ENCODE data around the gene SLC16A3. TPM values are rescaled to one million over a fixed set of nuclear protein-coding genes. Genes with fewer than 3 reads are reported as not detected.

SLC16A3 gene
- total RNA-seq, 1 donor from 2014 or later: 18.1 TPM

- peaks cover 46% of the 10 kb centered on the region for H3K36me3 Mint-ChIP-seq (ENCODE audit: unreplicated experiment)
- no peak overlapping the region for H3K27ac Mint-ChIP-seq (ENCODE audit: unreplicated experiment)
- DNase-seq (ENCODE audit: extremely low spot score, unreplicated experiment): no peak
- H3K4me1 Mint-ChIP-seq (ENCODE audit: unreplicated experiment): no peaks in the 10 kb centered on the region
- H3K27me3 Mint-ChIP-seq (ENCODE audit: unreplicated experiment): no peaks in the 10 kb centered on the region
- no peak for TF ChIP-seq CTCF (IDR thresholded peaks at IDR 0.05)
- H3K4me3 Mint-ChIP-seq (ENCODE audit: unreplicated experiment): no peak overlapping the region
- H3K9me3 Mint-ChIP-seq (ENCODE audit: unreplicated experiment): no peaks in the 10 kb centered on the region
Observed at GRCh38 chr17:82194765-82195164, 34.1 kb upstream of the SLC16A3 start.

GRCh38 chr17:82195675-82196672 lies 32.9 kb upstream of the SLC16A3 start:
- H3K9me3 Mint-ChIP-seq (ENCODE audit: unreplicated experiment): no peaks in the 10 kb centered on the region
- no peak for DNase-seq (ENCODE audit: extremely low spot score, unreplicated experiment)
- no peak overlapping the region for H3K4me3 Mint-ChIP-seq (ENCODE audit: unreplicated experiment)
- TF ChIP-seq CTCF (IDR thresholded peaks at IDR 0.05): no peak
- no peaks in the 10 kb centered on the region for H3K27me3 Mint-ChIP-seq (ENCODE audit: unreplicated experiment)
- no peaks in the 10 kb centered on the region for H3K4me1 Mint-ChIP-seq (ENCODE audit: unreplicated experiment)
- no peak overlapping the region for H3K27ac Mint-ChIP-seq (ENCODE audit: unreplicated experiment)
- peaks cover 46% of the 10 kb centered on the region for H3K36me3 Mint-ChIP-seq (ENCODE audit: unreplicated experiment)

GRCh38 chr17:82198092-82198491 lies 30.8 kb upstream of the SLC16A3 start:
- no peak for DNase-seq (ENCODE audit: extremely low spot score, unreplicated experiment)
- no peaks in the 10 kb centered on the region for H3K4me1 Mint-ChIP-seq (ENCODE audit: unreplicated experiment)
- H3K27me3 Mint-ChIP-seq (ENCODE audit: unreplicated experiment): no peaks in the 10 kb centered on the region
- no peaks in the 10 kb centered on the region for H3K9me3 Mint-ChIP-seq (ENCODE audit: unreplicated experiment)
- H3K27ac Mint-ChIP-seq (ENCODE audit: unreplicated experiment): no peak overlapping the region
- no peak overlapping the region for H3K4me3 Mint-ChIP-seq (ENCODE audit: unreplicated experiment)
- H3K36me3 Mint-ChIP-seq (ENCODE audit: unreplicated experiment): peaks cover 39% of the 10 kb centered on the region
- TF ChIP-seq CTCF (IDR thresholded peaks at IDR 0.05): no peak

- H3K4me3 Mint-ChIP-seq (ENCODE audit: unreplicated experiment): no peak overlapping the region
- TF ChIP-seq CTCF (IDR thresholded peaks at IDR 0.05): no peak
- H3K36me3 Mint-ChIP-seq (ENCODE audit: unreplicated experiment): peaks cover 30% of the 10 kb centered on the region
- DNase-seq (ENCODE audit: extremely low spot score, unreplicated experiment): no peak
- no peaks in the 10 kb centered on the region for H3K27me3 Mint-ChIP-seq (ENCODE audit: unreplicated experiment)
- H3K27ac Mint-ChIP-seq (ENCODE audit: unreplicated experiment): no peak overlapping the region
- no peaks in the 10 kb centered on the region for H3K4me1 Mint-ChIP-seq (ENCODE audit: unreplicated experiment)
- H3K9me3 Mint-ChIP-seq (ENCODE audit: unreplicated experiment): no peaks in the 10 kb centered on the region
Observed at GRCh38 chr17:82199496-82199895, 29.3 kb upstream of the SLC16A3 start.

GRCh38 chr17:82200135-82200534 lies 28.7 kb upstream of the SLC16A3 start:
- Mint-ChIP-seq H3K9me3 (ENCODE audit: unreplicated experiment) (no peaks in the 10 kb centered on the region), H3K27me3 (ENCODE audit: unreplicated experiment) (no peaks in the 10 kb centered on the region), H3K36me3 (ENCODE audit: unreplicated experiment) (peaks cover 23% of the 10 kb centered on the region), H3K27ac (ENCODE audit: unreplicated experiment) (no peak overlapping the region), H3K4me1 (ENCODE audit: unreplicated experiment) (peaks cover 3% of the 10 kb centered on the region), H3K4me3 (ENCODE audit: unreplicated experiment) (no peak overlapping the region)
- no peak for TF ChIP-seq CTCF (IDR thresholded peaks at IDR 0.05)
- DNase-seq (ENCODE audit: extremely low spot score, unreplicated experiment): no peak

Measured in osteocyte (in vitro differentiated cells).